Stimulated activated CD8-positive, alpha-beta memory T cell treated with anti-CD3 and anti-CD28 coated beads, Interleukin-2, amount 100 ng/mL, for 1 hour (primary cell): Measurements from ENCODE around the gene FSHB.
"Not testable (repeated sequence)": the region's sequence is repeated elsewhere in the genome, so short reads cannot be mapped to it uniquely, and the experiment has no call there.

ENCODE experiments used
- DNase-seq, 2 donors: peaks; one replicate each; pipeline ENCODE4 v3.0.0-alpha.2; 2020; ENCODE audit warnings: low read depth in 2 of 2

FSHB gene

DNA sequence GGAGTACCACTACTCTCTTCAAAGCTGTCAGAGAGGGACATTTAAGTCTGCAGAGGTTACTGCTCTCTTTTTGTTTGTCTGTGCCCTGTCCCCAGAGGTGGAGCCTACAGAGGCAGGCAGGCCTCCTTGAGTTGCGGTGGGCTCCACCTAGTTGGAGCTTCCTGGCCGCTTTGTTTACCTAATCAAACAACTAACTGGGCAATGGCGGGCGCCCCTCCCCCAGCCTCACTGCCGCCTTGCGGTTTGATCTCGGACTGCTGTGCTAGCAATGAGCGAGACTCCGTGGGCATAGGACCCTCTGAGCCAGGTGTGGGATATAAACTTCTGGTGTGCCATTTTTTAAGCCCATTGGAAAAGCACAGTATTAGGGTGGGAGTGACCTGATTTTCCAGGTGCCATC is 37.8 kb downstream of the FSHB start:
- DNase-seq, result not testable (repeated sequence)

DNA sequence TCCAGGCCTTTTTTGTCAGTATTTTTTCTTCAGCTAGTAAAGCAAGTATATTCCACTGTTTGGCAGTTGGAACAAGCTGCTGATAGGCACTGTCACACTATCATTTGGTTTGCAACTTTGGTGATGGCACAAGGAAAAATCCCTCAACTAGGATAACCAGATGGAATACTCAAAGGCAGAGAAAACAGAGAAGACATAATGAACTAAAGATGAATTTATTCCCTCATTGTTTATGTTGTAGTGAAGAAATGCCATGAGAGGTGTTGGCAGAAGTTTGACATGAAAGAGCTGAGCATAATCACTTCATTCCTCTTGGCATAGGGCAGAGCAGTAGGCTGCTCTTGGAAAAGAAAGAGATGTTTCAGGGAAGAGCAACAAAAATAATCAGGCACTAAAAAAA is 39.9 kb downstream of the FSHB start:
- DNase-seq, result no peak

- DNase-seq, result no peak
These were observed 46.4 kb downstream of the FSHB start for GRCh38 chr11:30277176-30277575.

GRCh38 chr11:30279796-30280195 is 49.0 kb downstream of the FSHB start:
- DNase-seq, result no peak

- DNase-seq, result no peak
These were observed 50.9 kb downstream of the FSHB start for GRCh38 chr11:30281476-30282288.

GRCh38 chr11:30282289-30282631 is 51.4 kb downstream of the FSHB start:
- DNase-seq, result no peak
